GM10847 (cell line): ENCODE results near the gene SPON1.

Source experiments
- POLR2A ChIP-seq: IDR thresholded peaks from 2 replicates; pipeline ENCODE4 v1.6.1; 2011; ENCODE audit not compliant: insufficient read length; ENCODE audit errors: extremely low read depth

The SPON1 gene

GRCh38 chr11:14315130-14315529 is 352.6 kb downstream of the SPON1 start:
- no peak for TF ChIP-seq POLR2A
